A549 (cell line): ENCODE measurements around the gene SHLD1. TPM values are rescaled to one million over a fixed set of nuclear protein-coding genes. Genes with fewer than 3 reads are reported as not detected.

Experiments
- ATAC-seq, 2 experiments: fragments of 200-7000 bp in 1 of 2; fragments of >200 bp in 1 of 2; cut with Nextera tagmentation in 1 of 2; cut with Tn5 transposase in 1 of 2; 3 replicates each; pipeline versions ENCODE4 v1.8.0 to v1.9.1; 2018 to 2020; ENCODE audit warnings: mild to moderate bottlenecking in 1 of 2, moderate library complexity in 1 of 2
- CTCF ChIA-PET: fragments of 300-600 bp; sonication (Branson Sonifier 250); formaldehyde crosslinking; extraction: SDS; loops from one replicate; lab custom pipeline; 2021; ENCODE audit warnings: antibody characterized with exemption, inconsistent platforms; lab: Yijun Ruan, JAX
- POLR2A ChIA-PET: fragments of 350-600 bp; formaldehyde crosslinking; extraction: SDS; loops from one replicate; lab custom pipeline; 2021; ENCODE audit warnings: antibody characterized with exemption, inconsistent platforms; lab: Yijun Ruan, JAX
- DNase-seq, 2 experiments: peaks; one replicate each; pipeline versions ENCODE4 v3.0.0 to v3.0.0-alpha.2; 2011 to 2016; ENCODE audit warnings: low read depth in 1 of 2, low spot score in 1 of 2
- FAIRE-seq: peaks from 2 replicates; lab custom pipeline; 2011; peaks lifted over from hg19 to GRCh38; lab: Jason Lieb, UNC
- H3K27ac ChIP-seq, 2 experiments: fragments of >200 bp; sonication (Bioruptor Twin); formaldehyde crosslinking; 3 replicates each; pipeline ENCODE4 v1.5.1; 2016 to 2017
- H3K4me1 ChIP-seq: fragments of >200 bp; sonication (Bioruptor Twin); formaldehyde crosslinking; 3 replicates; pipeline ENCODE4 v1.6.1; 2016
- H3K4me2 ChIP-seq: fragments of >200 bp; sonication (Bioruptor Twin); formaldehyde crosslinking; 3 replicates; pipeline ENCODE4 v1.6.1; 2016
- H3K4me3 ChIP-seq: fragments of >200 bp; sonication (Bioruptor Twin); formaldehyde crosslinking; 3 replicates; pipeline ENCODE4 v1.5.1; 2016
- H3K9me3 ChIP-seq: fragments of >200 bp; sonication (Bioruptor Twin); formaldehyde crosslinking; 3 replicates; pipeline ENCODE4 v1.6.1; 2016
- EHF ChIP-seq: fragments of 250-450 bp; sonication (Bioruptor Pico); IDR thresholded peaks from 2 replicates; pipeline ENCODE4 v1.5.0; 2020; ENCODE audit warnings: mild to moderate bottlenecking
- EP300 ChIP-seq, 2 experiments: fragments of >200 bp; sonication (Bioruptor Twin); formaldehyde crosslinking; IDR thresholded peaks; 2 replicates in 1 of 2; 3 replicates in 1 of 2; pipeline ENCODE4 v1.6.1; 2016 to 2017
- ESRRA ChIP-seq: fragments of 150-350 bp; IDR thresholded peaks from 2 replicates; pipeline ENCODE4 v1.6.1; 2014; ENCODE audit warnings: mild to moderate bottlenecking, low read length, borderline replicate concordance
- FOSL2 ChIP-seq, 2 experiments: fragments of 450-650 bp in 1 of 2; fragments of >200 bp in 1 of 2; sonication (Bioruptor Twin) in 1 of 2; formaldehyde crosslinking; IDR thresholded peaks; 2 replicates each; pipeline versions ENCODE4 v1.5.0 to v1.6.1; 2016 to 2020; ENCODE audit warnings: mild to moderate bottlenecking in 1 of 2, moderate library complexity in 1 of 2
- FOXS1 ChIP-seq: fragments of 250-450 bp; sonication (Bioruptor Pico); IDR thresholded peaks from 2 replicates; pipeline ENCODE4 v1.5.0; 2020; ENCODE audit warnings: mild to moderate bottlenecking, moderate library complexity
- GATA3 ChIP-seq: IDR thresholded peaks from 2 replicates; pipeline ENCODE4 v1.6.1; 2012; ENCODE audit warnings: borderline replicate concordance
- HEYL ChIP-seq: fragments of 250-450 bp; sonication (Bioruptor Pico); IDR thresholded peaks from 2 replicates; pipeline ENCODE4 v1.8.0; 2021; ENCODE audit warnings: mild to moderate bottlenecking, moderate library complexity
- HOXB5 ChIP-seq: fragments of 250-450 bp; sonication (Bioruptor Pico); IDR thresholded peaks from 2 replicates; pipeline ENCODE4 v1.5.0; 2020; ENCODE audit warnings: mild to moderate bottlenecking, moderate library complexity
- JUN ChIP-seq, 2 experiments: fragments of >200 bp; sonication (Bioruptor Twin); formaldehyde crosslinking; IDR thresholded peaks; 2 replicates in 1 of 2; 3 replicates in 1 of 2; pipeline ENCODE4 v1.6.1; 2016 to 2017
- JUNB ChIP-seq: fragments of >200 bp; sonication (Bioruptor Twin); formaldehyde crosslinking; IDR thresholded peaks from 2 replicates; pipeline ENCODE4 v1.6.1; 2016
- KDM1A ChIP-seq: fragments of 200-600 bp; sonication (generic); IDR thresholded peaks from 2 replicates; pipeline ENCODE4 v1.6.1; 2016; ENCODE audit warnings: low read depth, mild to moderate bottlenecking
- MYC ChIP-seq: IDR thresholded peaks from 2 replicates; pipeline ENCODE4 v1.6.1; 2012; ENCODE audit warnings: mild to moderate bottlenecking, inconsistent platforms, low read length, improper control_type of control experiment, borderline replicate concordance
- NFE2L2 ChIP-seq: fragments of 150-350 bp; conservative IDR thresholded peaks from 2 replicates; pipeline ENCODE4 v1.6.1; 2014; ENCODE audit warnings: low read length
- NR3C1 ChIP-seq: fragments of >200 bp; sonication (Bioruptor Twin); formaldehyde crosslinking; IDR thresholded peaks from 3 replicates; pipeline ENCODE4 v1.6.1; 2017
- POLR2AphosphoS2 ChIP-seq: conservative IDR thresholded peaks from 2 replicates; pipeline ENCODE4 v1.6.1; 2012; ENCODE audit warnings: low read length, improper control_type of control experiment, inconsistent platforms
- RARB ChIP-seq: fragments of 250-450 bp; sonication (Bioruptor Pico); IDR thresholded peaks from 2 replicates; pipeline ENCODE4 v1.8.0; 2021; ENCODE audit warnings: mild to moderate bottlenecking, moderate library complexity
- RCOR1 ChIP-seq: fragments of 150-350 bp; IDR thresholded peaks from 2 replicates; pipeline ENCODE4 v1.6.1; 2014; ENCODE audit warnings: antibody characterized with exemption, low read length, low read depth
- RFX5 ChIP-seq: fragments of 450-650 bp; IDR thresholded peaks from 2 replicates; pipeline ENCODE4 v1.7.1; 2014; ENCODE audit warnings: antibody characterized with exemption, mild to moderate bottlenecking, moderate library complexity
- RNF2 ChIP-seq: fragments of 200-600 bp; sonication (generic); IDR thresholded peaks from 2 replicates; pipeline ENCODE4 v1.6.1; 2016; ENCODE audit warnings: low read depth, mild to moderate bottlenecking, antibody characterized with exemption, moderate library complexity, borderline replicate concordance
- ZSCAN20 ChIP-seq: fragments of 250-450 bp; sonication (Bioruptor Pico); IDR thresholded peaks from 2 replicates; pipeline ENCODE4 v1.8.0; 2022; ENCODE audit warnings: mild to moderate bottlenecking, moderate library complexity
- WGBS: methylation state at CpG from one replicate; pipeline ENCODE4 v1.1.6; 2017; ENCODE audit errors: missing lambda C conversion rate; 5-methylcytosine and 5-hydroxymethylcytosine counted together
- polyA plus RNA-seq, 4 experiments: library from polyadenylated mRNA; depleted of rRNA in 3 of 4; stranded (reverse); fragments of >200 nt; fragmentation: RNase III in 1 of 4; extraction: RNeasy Plus Mini Kit Qiagen cat#74134 plus additional on column Dnase treatment in 1 of 4; gene quantifications; 2 replicates in 3 of 4; 3 replicates in 1 of 4; pipeline ENCODE4 v1.2.3, GENCODE V29; 2011 to 2017
- TF ChIP-seq, protein P1 (sequence below): fragments of 250-450 bp; sonication (Bioruptor Pico); IDR thresholded peaks from 2 replicates; pipeline ENCODE4 v1.5.0; 2021; ENCODE audit warnings: mild to moderate bottlenecking, moderate library complexity, borderline replicate concordance
- TF ChIP-seq, protein P2 (sequence below): fragments of 250-450 bp; sonication (Bioruptor Pico); IDR thresholded peaks from 2 replicates; pipeline ENCODE4 v1.5.0; 2020; ENCODE audit warnings: low read depth, mild to moderate bottlenecking, moderate library complexity
- TF ChIP-seq, protein P3 (sequence below): IDR thresholded peaks from 2 replicates; pipeline ENCODE4 v1.6.1; 2012
- TF ChIP-seq, protein P4 (sequence below): IDR thresholded peaks from 2 replicates; pipeline ENCODE4 v1.6.1; 2012
- TF ChIP-seq, protein P5 (sequence below): fragments of >200 bp; sonication (Bioruptor Twin); formaldehyde crosslinking; IDR thresholded peaks from 2 replicates; pipeline ENCODE4 v1.6.1; 2016
- TF ChIP-seq, protein P6 (sequence below): fragments of >200 bp; sonication (Bioruptor Twin); formaldehyde crosslinking; IDR thresholded peaks from 3 replicates; pipeline ENCODE4 v1.6.1; 2016
- TF ChIP-seq, protein P7 (sequence below): fragments of 150-350 bp; IDR thresholded peaks from 2 replicates; pipeline ENCODE4 v1.6.1; 2014; ENCODE audit warnings: low read depth, mild to moderate bottlenecking, low read length

SHLD1 gene
- polyA plus RNA-seq, 2 of the 4 experiments (the other 2 are of a cell fraction) = 6.5 to 18.4 TPM

DNA sequence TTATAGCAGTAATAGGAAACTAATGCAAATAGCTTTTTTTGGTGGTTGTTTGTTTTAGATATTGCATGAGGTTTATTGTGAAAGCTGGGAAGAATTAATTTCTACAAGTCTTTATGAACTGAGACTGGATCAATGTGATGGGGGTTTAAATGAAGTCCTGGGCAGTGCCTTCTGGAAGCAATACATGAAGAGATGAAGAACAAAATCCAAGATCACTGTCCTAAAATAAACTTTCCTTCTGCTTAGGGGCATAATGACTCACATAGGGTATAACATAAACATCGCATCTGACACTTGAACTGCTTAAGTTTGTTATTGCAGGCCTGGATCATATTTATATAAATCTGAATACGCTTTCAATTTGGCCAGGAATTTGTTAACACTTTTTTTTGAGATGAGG, 20.9 kb upstream of the SHLD1 start (continued):
- TF ChIP-seq FOSL2 (IDR thresholded peaks at IDR 0.05) (peak; percentile 26; the same call in 1 of the 2 replicates), FOSL2 (CRISPR knock-in tag; IDR thresholded peaks at IDR 0.05) (peak; percentile 60), NR3C1 (no peak), HEYL (CRISPR knock-in tag) (no peak), ESRRA (no peak), NFE2L2 (no peak), ZSCAN20 (no peak), HOXB5 (CRISPR knock-in tag) (no peak), EHF (CRISPR knock-in tag) (no peak)
- TF ChIP-seq, protein P1, sequence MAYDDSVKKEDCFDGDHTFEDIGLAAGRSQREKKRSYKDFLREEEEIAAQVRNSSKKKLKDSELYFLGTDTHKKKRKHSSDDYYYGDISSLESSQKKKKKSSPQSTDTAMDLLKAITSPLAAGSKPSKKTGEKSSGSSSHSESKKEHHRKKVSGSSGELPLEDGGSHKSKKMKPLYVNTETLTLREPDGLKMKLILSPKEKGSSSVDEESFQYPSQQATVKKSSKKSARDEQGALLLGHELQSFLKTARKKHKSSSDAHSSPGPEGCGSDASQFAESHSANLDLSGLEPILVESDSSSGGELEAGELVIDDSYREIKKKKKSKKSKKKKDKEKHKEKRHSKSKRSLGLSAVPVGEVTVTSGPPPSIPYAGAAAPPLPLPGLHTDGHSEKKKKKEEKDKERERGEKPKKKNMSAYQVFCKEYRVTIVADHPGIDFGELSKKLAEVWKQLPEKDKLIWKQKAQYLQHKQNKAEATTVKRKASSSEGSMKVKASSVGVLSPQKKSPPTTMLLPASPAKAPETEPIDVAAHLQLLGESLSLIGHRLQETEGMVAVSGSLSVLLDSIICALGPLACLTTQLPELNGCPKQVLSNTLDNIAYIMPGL (CRISPR knock-in tag) = no peak
- TF ChIP-seq, protein P2, sequence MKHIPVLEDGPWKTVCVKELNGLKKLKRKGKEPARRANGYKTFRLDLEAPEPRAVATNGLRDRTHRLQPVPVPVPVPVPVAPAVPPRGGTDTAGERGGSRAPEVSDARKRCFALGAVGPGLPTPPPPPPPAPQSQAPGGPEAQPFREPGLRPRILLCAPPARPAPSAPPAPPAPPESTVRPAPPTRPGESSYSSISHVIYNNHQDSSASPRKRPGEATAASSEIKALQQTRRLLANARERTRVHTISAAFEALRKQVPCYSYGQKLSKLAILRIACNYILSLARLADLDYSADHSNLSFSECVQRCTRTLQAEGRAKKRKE (CRISPR knock-in tag) = no peak
- TF ChIP-seq, protein P3, sequence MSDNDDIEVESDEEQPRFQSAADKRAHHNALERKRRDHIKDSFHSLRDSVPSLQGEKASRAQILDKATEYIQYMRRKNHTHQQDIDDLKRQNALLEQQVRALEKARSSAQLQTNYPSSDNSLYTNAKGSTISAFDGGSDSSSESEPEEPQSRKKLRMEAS = no peak
- TF ChIP-seq, all 56 proteins: peak for 6

DNA sequence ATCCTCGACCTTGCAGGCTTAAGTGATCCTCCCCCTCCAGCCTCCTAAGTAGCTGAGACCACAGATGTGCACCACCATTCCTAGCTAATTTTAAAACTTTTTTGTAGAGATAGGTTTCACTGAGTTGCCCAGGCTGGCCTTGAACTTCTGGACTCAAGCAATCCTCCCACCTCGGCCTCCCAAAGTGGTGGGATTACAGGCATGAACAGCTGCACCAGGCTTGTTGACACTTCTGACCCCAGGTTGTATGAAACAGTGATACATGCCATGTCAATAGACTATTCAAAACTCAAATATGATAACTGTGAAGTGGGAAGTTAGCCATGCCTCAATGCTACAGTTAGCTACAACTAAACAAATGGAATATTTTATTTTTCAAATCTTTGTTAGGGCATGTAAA, 20.1 kb upstream of the SHLD1 start:
- ATAC-seq (no peak), DNase-seq (no peak), FAIRE-seq (no peak)
- ChIA-PET CTCF (interaction anchor here (0.6 to 1.6 kb wide), 7 partner anchors 11 to 271 kb away, joined by 3 to 5 read pairs (median 3); no protein-coding TSS in a partner anchor), POLR2A (no interaction called here)
- TF ChIP-seq EP300 (IDR thresholded peaks at IDR 0.05) (no peak), JUN (IDR thresholded peaks at IDR 0.05) (no peak), FOSL2 (IDR thresholded peaks at IDR 0.05) (no peak), FOSL2 (CRISPR knock-in tag; IDR thresholded peaks at IDR 0.05) (no peak), MYC (no peak), GATA3 (no peak), JUNB (no peak), RNF2 (no peak), RFX5 (no peak), RCOR1 (no peak)
- TF ChIP-seq, protein P4, sequence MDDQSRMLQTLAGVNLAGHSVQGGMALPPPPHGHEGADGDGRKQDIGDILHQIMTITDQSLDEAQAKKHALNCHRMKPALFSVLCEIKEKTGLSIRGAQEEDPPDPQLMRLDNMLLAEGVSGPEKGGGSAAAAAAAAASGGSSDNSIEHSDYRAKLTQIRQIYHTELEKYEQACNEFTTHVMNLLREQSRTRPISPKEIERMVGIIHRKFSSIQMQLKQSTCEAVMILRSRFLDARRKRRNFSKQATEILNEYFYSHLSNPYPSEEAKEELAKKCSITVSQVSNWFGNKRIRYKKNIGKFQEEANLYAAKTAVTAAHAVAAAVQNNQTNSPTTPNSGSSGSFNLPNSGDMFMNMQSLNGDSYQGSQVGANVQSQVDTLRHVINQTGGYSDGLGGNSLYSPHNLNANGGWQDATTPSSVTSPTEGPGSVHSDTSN = no peak
- Histone ChIP-seq H3K27ac (peak overlapping the region; percentile 56 to 91), H3K9me3 (peaks cover 7% of the 10 kb centered on the region), H3K4me2 (no peak overlapping the region), H3K4me1 (peaks cover 41% of the 10 kb centered on the region), H3K4me3 (no peak overlapping the region)
- 75% methylated on average over 2 of the region's 2 CpGs for WGBS

DNA sequence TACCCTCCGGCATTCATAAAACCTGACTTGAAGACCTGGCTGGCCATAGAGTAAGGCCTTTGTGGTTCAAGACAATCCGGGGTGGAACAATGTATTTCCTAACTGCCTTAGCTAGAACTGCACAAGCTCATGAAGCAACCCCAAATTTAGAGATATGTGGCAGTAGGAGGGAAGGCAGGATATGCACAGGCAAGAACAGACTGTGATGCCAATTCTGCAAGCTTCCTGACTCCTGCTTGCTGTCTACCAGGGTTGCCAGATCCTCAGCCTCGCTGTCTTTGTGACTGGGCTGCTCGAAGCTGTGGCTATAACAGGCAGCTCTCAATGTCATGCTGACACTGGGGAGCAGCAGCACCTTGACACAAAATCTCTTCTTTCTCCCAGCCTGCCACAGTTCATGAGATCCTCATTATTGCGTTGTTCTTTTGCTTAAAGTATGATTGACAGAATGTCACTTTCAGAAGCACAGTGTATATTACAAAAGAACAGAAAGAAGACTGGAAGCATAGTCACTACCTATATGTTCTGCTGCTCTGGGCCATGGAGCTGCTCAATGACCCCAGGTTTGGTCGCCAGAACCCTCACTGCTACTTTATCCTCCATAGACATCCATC, 18.3 kb upstream of the SHLD1 start:
- peaks cover 5% of the 10 kb centered on the region for H3K9me3 ChIP-seq
- ChIA-PET CTCF (interaction anchor here (0.8 to 1.2 kb wide), 3 partner anchors 36 to 57 kb away, joined by 3 to 5 read pairs (median 4); no protein-coding TSS in a partner anchor), POLR2A (no interaction called here)
- peak; percentile 29 to 35; a peak in 4 of 6 replicates for ATAC-seq
- TF ChIP-seq ZSCAN20 (no peak), RARB (CRISPR knock-in tag) (no peak), FOXS1 (CRISPR knock-in tag) (no peak), NFE2L2 (no peak), KDM1A (no peak), RNF2 (no peak), POLR2AphosphoS2 (no peak)
- TF ChIP-seq, protein P5, sequence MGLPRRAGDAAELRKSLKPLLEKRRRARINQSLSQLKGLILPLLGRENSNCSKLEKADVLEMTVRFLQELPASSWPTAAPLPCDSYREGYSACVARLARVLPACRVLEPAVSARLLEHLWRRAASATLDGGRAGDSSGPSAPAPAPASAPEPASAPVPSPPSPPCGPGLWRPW = no peak
- TF ChIP-seq, protein P6, sequence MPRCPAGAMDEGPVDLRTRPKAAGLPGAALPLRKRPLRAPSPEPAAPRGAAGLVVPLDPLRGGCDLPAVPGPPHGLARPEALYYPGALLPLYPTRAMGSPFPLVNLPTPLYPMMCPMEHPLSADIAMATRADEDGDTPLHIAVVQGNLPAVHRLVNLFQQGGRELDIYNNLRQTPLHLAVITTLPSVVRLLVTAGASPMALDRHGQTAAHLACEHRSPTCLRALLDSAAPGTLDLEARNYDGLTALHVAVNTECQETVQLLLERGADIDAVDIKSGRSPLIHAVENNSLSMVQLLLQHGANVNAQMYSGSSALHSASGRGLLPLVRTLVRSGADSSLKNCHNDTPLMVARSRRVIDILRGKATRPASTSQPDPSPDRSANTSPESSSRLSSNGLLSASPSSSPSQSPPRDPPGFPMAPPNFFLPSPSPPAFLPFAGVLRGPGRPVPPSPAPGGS = no peak
- TF ChIP-seq, protein P7, sequence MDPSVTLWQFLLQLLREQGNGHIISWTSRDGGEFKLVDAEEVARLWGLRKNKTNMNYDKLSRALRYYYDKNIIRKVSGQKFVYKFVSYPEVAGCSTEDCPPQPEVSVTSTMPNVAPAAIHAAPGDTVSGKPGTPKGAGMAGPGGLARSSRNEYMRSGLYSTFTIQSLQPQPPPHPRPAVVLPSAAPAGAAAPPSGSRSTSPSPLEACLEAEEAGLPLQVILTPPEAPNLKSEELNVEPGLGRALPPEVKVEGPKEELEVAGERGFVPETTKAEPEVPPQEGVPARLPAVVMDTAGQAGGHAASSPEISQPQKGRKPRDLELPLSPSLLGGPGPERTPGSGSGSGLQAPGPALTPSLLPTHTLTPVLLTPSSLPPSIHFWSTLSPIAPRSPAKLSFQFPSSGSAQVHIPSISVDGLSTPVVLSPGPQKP = no peak
- TF ChIP-seq, protein P2 (CRISPR knock-in tag) = no peak
- H3K4me1 ChIP-seq = peaks cover 50% of the 10 kb centered on the region
- no peak overlapping the region for H3K4me2 ChIP-seq
- H3K4me3 ChIP-seq = no peak overlapping the region
- FAIRE-seq = peak; percentile 67
- DNase-seq = no peak
- 80% methylated on average over 6 of the region's 6 CpGs for WGBS
- peak overlapping the region; percentile 56 to 91 for H3K27ac ChIP-seq
